HPDE6-E6E7 (cell line): ENCODE measurements around the gene E2F4.

Experiments
- DNase-seq: peaks from one replicate; pipeline ENCODE4 v3.0.0; 2011; ENCODE audit warnings: missing footprints; ENCODE audit errors: extremely low spot score

The E2F4 gene, protein sequence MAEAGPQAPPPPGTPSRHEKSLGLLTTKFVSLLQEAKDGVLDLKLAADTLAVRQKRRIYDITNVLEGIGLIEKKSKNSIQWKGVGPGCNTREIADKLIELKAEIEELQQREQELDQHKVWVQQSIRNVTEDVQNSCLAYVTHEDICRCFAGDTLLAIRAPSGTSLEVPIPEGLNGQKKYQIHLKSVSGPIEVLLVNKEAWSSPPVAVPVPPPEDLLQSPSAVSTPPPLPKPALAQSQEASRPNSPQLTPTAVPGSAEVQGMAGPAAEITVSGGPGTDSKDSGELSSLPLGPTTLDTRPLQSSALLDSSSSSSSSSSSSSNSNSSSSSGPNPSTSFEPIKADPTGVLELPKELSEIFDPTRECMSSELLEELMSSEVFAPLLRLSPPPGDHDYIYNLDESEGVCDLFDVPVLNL

DNA sequence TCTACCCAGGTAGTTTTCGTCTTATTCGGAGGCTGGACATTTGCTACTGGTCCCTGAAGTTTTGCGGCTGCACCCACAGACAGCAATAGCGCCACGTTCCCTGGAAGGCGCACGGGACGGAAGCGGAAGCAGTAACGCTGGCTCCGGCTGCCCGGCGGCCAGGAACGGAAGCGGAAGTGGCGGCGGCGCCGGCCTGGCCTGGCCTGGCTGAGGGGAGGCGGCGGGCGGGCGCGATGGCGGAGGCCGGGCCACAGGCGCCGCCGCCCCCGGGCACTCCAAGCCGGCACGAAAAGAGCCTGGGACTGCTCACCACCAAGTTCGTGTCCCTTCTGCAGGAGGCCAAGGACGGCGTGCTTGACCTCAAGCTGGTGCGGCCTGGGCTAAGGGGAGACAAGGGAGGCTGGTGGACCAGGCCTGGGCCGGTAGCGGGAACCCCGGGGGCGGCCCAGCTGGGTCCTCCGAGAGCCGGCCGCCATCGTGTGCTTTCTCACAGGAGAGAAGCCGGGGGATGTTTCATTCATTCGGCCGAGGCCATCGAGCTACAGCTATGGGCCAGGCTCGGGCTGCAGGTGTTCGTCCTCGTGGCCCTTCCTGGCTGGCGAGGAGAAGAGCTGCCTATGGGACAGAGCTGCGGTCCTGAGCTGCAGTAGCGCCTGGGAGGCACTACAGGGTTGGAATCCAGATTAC is at the start of gene E2F4:
TSS of gene E2F4 (plus strand) at position 161 of the 687 bp plus-strand sequence. CDS start at position 234, 73 bp downstream.
- peak; percentile 88 for DNase-seq

DNA sequence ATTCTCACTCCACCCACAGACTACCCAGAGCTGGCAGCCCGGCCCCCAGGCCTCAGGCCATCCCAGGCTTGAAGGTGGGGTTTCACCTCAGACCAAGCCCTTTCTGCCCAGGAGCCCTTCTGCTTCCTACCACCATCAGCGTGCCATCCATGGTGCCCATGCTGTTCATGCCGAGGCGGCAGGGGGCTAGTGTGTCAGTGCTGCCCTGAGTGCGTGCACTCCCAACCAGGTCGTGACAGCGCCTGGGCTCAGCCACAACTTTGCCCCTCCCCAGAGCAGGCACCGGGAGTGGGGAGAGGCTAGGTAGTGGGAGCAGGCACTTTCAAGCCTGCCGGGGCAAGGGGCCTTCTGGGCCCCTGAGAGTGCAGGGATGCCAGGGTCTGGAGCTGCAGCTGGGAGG is 49.6 kb upstream of the E2F4 start:
- DNase-seq: no peak

DNA sequence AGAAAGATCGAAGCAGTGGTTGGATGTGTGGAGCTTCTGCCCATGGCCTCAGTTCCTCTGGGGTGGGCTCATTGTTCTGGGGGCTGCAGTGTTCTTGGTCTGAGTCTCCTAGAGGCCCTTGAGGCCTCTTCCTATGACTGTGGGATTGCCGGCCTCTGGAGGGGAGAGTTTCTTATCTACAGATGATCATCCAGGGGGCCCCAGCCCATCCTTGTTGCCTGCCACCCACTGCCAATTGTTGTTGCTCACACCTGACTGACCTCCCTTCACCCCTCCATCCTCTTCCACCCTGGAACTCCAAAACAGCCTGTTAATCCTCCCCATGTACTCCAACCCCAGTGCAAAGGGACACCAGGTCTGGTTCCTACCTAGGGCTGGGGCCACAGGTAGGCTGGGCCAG is 47.0 kb upstream of the E2F4 start:
- no peak for DNase-seq

DNA sequence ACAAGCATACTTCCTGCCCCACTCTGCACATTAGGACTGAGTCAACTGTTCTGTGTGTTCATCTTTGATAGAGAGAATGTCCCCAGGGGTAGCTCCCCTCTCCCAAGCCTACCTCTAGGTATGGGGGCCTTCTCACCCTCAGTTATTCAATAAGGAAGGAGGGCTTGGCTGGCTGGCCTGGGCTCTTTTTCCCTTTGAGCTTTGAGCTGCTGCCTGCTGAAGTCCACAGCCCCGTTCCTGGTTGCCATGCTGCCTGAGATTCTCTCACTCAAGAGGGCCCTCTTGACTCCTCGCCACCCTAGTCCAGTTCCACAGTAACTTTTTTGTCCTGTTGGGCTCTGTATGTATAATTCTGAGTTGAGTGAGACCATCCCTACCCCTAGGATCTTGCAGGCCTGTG is 46.2 kb upstream of the E2F4 start:
- DNase-seq: no peak

DNA sequence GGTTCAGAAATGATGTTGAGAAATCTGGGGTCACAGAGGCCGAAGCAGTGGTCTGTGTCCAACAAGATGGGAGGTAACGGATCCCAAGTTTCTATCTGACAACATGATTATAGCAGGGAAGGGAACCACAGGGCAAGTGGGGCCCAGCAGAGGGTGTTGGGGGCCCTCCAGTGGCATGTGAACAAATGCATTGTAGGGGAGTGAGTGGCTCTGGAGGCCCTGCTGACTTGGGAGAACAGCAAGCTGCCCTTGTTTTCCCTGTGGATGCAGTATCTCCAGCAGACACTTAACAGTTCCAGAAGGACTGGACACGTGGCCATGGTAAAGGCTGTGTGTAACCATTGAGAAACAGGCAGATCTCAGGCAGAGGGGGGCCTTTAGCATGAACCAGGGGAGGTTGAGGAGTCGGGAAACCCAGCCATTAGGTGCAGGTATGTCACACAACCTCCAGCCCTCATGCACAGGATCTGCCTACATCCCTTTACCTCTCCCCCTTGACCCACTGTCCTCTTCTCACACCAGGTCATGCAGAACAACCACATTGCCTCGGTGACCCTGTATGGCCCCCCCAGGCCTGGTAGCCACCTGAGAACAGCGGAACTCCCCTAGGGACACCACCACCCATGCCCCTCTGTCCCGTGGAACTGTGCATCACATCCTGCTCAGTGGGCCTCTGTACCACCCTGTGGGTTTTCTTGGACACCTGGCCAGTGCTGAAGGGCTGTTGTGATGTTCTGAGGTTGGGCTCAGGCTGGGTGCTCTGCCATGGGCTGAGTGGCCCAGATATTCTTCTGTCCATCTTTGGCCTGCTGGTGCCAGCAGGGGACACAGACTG is 45.2 kb upstream of the E2F4 start:
- DNase-seq: no peak

DNA sequence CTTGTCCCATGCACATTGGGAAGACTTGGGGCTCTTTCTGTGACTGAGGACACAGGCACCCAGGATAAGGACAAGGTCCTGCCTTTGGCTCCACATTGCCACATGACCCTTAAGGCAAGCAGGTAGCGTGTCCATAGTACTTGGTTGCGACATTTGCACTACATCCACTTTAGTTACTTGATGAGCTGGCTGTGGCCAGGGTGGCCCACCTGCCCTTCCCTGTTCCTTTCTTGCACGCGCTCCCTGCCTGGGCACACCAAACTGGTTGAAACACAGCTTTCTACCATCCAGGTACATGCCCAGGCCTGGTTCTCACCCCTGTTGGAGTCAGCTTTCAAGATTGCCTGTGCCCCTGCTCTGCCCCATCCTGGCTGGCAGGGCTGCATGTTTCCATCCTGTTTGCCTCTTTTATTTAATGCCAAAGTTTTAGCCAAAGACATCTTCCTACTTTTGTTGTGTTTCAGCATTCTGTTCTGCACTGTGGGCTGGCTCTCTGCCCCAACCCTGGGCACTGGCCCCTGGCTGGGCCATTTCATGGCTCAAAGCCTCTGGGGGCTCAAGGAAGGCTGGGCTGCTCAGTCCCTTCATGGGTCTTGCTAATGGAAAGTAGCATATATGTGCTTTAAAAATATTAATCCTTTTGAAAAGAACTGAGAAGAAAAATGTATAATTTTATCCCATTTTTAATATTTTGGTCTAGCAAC is 44.4 kb upstream of the E2F4 start:
- DNase-seq: no peak

DNA sequence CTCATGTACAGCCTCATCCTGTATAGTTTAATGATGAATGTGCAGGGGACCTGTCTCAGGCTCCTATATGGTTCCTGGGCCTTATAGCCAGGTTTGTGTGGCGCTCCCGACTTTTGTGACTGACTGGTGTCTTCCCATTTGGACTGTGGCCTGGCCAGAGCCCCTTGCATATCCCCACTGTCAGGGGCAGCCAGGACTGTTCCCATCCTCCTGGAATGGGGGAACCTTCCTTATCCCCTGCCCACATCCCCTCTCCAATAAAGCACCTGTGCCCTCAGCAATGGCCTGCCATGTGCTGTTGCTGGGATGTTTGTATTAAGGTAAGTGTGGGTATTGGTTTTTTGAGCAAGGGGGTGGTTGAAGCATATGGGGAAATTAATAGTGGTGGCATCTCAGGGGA is 43.7 kb upstream of the E2F4 start:
- DNase-seq: no peak

DNA sequence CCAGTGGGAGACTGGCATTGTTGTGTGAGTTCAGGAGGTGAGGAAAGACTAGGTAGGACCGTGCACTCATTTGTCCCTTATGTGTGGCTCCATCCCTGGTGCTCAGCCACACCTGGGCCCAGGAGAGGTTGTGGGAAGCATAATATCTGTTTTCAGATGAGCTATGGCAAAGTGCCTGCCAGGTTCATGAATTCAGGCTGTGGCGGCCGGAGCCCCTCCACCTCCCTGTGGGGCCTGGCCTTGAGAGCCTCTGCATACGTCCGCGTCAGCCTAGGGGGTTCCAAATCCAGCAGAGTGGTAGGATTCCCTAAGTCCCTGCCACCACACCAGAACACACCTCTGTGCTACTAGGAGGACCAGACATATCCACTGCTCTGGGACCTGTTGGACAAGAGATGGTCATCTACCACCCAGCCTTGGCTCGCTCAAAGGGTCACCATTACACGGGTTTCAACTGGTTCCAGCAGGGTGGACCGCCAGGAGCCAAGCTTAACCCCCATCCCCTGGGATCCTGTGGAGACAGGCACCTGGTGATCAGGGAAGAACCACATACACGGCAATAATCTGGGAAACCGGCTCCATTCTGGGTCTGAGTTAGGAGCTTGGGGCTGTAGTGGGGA is 43.2 kb upstream of the E2F4 start:
- no peak for DNase-seq

DNA sequence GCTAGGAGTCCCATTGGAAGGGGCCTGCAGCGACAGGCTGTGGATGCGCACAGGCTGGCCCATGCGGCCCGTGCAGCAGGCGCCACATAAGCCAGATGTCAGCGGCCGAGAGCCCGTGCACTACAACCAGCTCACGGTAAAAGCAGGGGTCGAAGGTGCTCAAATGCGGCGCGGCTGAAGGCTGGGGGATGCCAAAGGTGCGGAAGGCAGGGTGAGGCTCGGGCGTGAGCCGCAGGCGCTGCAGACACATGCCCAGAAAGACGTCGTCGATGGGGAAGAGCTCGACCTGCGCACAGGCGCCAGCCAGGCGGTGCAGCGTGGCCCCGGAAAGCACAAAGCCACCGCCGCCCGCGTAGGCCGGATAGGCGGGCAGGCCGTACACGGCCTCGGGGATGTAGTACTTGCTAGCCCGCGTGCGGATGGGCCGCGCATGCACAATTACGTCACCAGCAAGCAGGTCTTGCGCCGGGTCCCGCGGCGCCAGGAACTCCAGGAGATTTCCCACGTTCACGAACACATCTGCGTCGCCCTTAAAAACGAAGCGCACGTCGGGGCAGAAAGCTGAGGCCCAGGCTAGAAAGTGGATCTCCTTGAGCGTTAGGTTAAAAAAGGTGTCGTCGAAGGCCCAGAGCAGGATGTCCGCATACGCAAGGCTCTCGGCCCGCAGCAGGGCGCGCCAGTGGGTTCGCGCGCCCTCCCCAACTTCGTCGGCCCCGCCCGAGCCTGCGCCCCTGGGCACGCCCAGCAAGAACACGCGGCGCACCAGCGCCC is 42.5 kb upstream of the E2F4 start:
- no peak for DNase-seq

DNA sequence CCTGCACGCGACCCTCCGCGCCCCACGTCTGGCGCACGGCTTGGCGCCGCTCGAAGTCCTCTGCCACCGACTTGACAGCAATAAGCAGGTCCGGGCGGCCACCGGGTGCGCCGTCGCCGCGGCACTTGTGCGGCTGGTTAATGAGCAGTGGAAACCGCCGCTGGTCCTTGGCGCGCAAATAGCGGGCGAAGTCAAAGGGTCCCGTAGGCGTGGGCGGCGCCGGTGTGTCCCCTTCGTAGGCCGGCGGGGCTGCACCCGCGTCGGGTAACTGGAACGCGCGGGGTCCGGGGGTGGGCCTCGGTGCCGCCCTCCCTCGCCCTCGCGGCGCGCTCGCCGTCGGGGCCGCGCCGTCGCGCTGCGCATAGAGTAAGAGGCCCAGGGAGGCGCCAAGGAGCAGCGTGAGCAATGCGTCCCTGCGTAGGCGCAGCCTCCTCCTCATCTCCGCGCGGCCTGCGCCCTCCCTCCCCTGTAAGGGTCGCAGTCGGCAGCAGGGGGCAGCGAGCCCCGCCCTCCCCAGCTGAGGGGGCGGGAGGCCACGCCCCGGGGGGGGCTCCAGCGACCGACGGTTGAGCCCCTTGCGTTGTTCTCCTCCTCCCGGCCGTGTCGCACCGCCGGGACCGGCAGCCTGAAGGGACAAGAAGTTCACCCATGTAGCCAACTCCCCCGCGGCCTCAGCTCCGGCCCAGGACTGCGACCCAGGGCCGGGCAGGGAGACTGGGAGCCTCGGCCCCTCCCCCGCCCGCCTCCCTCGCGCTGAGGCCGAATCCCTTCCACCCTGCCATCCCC is 41.7 kb upstream of the E2F4 start:
- DNase-seq: no peak

DNA sequence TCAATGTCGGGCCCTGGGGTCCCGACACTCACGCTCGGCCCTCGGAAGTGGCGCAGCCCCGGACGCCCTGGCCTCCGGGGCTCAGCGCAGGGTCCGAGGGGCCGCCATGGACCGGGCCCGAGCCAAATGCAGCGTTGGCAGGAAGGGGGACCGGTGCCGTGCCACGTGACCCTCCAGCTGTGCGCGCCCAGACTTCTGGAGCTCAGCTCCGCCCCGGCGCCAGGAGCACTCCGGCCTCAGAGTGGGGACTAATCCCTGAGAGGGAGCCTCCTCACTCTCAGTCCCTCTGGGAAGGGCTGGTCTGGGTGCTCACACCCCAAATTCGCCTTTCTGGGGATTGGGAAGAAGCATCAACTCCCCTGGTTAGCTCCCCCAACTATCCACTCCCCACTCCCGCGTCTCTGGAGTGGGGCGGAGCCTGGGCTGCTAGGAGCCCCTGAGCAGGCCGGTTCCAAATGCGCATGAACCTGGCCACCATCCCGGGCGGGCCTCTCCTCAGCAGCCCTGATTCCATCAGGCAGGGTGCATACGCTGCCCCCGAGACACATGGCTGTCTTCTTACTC is 41.0 kb upstream of the E2F4 start, which contains the start of gene B3GNT9:
TSS of gene B3GNT9 (minus strand) at position 166 of the 564 bp plus-strand sequence. CDS start 513 bp downstream, outside the sequence.
- peak; percentile 73 for DNase-seq

DNA sequence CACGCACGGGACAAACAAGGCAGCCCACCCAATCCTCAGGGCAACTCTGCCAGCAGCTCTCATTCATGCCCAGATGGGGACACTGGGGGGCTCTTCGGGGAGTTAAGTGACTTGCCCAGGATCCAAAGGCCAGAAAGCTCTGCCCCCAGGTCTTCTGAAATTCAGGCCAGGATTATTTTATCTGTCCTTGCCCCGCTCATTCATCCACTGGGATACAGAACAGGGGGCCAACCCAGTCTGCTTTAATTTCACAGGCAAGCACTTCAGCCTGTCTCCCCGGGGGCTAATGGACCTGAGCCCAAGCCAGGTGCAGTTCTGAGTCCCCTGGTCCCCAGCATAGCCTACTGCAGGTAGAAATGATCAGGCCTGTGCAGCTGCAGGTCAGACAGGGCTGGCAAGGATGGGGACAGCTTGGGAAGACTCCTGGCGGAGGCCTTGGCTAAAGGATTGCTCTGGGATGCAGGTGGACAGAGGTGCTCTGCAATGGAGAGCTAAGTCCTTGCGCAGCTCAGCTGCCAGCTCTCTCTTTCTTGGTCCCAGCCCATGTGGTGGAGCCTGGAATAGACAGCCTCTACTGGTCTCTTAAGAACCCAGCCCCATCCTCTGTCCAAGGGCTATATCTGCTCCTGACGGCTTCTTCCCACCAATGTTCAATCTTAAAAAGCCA is 40.4 kb upstream of the E2F4 start:
- no peak for DNase-seq

DNA sequence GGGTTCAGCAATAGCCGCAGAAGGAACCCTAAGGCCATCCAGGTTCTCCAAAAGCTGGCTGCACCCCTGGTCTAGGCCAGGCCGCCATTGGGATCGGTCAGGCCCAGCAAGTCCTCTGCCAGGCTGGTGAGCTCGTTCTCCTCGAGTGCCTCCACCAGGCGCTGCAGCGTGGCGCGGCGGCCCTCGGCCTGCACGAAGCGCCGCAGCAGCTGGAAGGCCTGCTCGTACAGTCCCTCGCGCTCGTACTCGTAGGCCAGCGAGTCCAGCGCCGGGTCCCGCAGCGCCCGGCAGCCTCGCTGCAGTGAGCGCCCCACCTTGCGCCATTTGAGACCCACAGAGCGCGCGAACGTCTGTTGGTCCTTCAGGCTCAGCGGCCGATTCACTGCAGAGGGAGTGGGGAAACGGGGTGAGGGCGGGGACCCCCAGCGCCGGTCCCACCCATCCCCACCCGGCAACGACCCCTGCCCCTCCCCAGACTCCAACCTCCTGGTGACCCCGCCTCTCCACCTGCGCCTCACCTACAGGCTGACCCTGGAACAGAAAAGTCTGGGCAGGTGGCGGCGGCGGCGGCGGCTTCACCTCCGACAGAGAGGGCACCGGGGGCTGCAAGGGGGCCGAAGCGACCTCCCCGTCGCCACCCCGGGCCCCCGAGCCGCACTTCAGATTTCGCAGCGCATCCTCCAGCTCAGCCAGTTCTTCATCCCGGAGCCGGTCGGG is 37.2 kb upstream of the E2F4 start:
- DNase-seq: no peak

DNA sequence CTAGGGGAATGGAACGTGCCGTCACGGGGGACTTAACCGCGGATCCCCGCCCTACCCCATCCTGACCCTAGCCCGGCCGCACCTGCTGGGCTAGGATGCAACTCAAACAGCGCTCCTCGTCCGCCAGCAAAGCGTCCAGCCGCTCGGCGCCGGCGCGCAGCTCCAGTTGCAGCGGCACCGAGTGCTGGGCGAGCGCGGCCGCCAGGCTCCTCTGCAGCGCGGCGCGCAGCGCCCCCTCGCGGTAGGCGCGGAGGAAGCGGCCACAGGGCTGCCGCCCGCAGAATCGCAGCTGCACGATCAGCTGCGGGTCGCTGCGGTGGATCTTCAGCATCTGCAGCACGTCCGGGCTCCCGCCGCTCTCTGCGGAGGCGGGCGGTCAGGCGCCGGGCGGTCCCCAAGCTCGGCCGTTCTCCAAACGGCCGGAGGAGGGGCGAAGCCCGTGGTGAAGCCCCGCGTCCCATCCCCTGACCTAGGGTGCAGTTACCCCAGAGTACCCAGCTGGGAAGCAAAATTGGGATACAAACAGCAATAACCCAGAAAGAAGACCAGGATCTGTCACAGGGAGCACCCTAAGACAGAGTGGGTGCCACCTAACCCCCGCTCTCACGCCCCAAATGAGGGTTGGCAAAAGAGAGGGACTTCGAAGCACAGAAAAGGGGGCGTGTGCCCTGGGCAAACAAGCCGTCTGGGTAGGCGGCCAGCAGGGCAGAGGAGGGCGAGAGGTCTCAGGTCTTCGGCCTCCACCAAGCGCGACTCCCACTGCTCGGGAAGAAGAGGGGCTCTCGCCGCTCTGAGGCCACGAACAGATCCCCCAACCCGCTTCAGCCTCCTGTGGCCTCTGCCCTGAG is 36.4 kb upstream of the E2F4 start:
- peak; percentile 78 for DNase-seq

DNA sequence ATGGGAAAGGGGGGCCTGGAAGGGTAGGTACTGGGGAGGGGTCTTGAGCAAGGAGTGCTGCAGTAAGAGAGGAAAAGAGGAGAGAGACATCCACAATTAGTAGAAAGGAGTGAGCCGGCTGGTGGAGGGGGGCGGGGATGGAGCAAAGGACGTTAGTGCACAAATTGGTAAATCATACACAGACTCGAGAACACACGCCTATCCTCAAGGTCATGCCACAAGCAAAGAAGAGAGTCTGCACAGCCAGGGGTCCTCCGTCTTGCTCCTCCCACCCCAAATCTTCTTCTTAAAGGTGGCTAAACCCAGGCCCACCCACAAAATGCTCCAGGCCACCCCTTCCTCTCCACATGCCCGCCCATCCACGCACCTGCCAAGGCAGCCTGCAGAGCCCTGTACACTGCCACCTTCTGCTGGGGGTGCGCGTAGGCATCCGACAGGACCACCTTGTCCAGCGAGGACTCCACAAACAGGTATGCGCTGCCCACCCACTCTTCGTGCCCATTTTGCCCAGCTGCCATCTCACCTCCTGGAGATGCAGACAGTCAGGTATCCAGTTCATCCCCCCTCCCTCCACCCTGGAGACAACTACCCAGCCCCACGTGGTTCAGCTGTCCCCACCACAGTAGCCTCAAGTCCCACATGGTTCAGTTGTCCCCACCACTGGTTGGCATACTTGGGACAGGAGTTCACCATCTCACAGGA is 35.7 kb upstream of the E2F4 start:
- DNase-seq: no peak

DNA sequence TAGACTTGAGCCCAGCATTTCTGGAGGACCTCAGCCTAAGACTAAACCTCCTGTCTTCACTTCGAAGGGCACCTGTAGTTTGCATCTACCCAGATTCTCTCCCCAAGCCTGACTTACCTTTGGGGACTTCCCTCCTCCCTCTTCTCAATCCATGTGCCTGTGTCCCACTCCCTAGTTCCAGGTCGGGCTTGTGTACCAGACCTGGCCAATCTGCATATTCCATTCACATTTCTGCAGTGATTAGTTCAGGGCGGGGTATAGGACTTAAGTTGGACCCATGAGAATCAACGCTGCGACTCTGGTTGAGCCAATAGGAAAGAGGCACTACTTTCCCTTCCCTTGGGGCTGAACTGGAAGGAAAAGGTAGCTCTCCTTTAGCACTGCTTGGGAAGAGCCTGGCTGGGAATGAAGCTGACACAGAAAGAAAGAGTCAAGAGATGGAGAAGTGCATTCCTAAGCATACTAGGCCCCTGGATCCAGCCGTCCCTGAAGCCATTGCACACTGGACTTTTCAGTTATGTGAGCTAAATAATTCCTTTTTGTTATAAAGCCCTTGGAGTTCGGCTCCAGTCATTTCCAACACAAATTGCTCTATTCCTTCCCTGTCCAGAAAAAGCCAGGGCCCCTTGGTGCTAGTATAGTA is 34.7 kb upstream of the E2F4 start:
- no peak for DNase-seq
